GM18507 (cell line): Measurements from ENCODE around the gene ANP32A.

Experiments
- DNase-seq: peaks from one replicate; pipeline ENCODE4 v3.0.0; 2011; ENCODE audit warnings: low read depth; ENCODE audit not compliant: insufficient read length; ENCODE audit errors: extremely low spot score
- FAIRE-seq: peaks from 2 replicates; lab custom pipeline; 2011; peaks lifted over from hg19 to GRCh38; lab: Jason Lieb, UNC

The ANP32A gene

GRCh38 chr15:68787609-68788263 is 33.0 kb downstream of the ANP32A start:
- FAIRE-seq (no peak), DNase-seq (no peak)

GRCh38 chr15:68786753-68787152 is 33.9 kb downstream of the ANP32A start:
- FAIRE-seq = no peak
- DNase-seq = no peak

GRCh38 chr15:68785541-68785940 is 35.2 kb downstream of the ANP32A start:
- FAIRE-seq (no peak), DNase-seq (no peak)

- no peak for FAIRE-seq
- DNase-seq = no peak
Measured at GRCh38 chr15:68784206-68784605, 36.5 kb downstream of the ANP32A start.

GRCh38 chr15:68783226-68784058 is 37.3 kb downstream of the ANP32A start:
- peak; percentile 29 for FAIRE-seq
- DNase-seq = peak; percentile 33

GRCh38 chr15:68782589-68783161 is 38.0 kb downstream of the ANP32A start:
- no peak for DNase-seq
- no peak for FAIRE-seq

GRCh38 chr15:68781766-68782588 is 38.7 kb downstream of the ANP32A start:
- no peak for DNase-seq

GRCh38 chr15:68781217-68781616 is 39.5 kb downstream of the ANP32A start:
- FAIRE-seq (no peak), DNase-seq (no peak)

More at GRCh38 chr15:68781766-68782588, 38.7 kb downstream of the ANP32A start:
- no peak for FAIRE-seq

GRCh38 chr15:68778876-68779275 is 41.8 kb downstream of the ANP32A start:
- DNase-seq (no peak), FAIRE-seq (no peak)

- no peak for DNase-seq
- FAIRE-seq = no peak
Measured at GRCh38 chr15:68776477-68777270, 44.0 kb downstream of the ANP32A start.

- FAIRE-seq (peak; percentile 36), DNase-seq (no peak)
Measured at GRCh38 chr15:68775671-68776476, 44.8 kb downstream of the ANP32A start.

GRCh38 chr15:68775236-68775577 is 45.5 kb downstream of the ANP32A start:
- DNase-seq (no peak), FAIRE-seq (no peak)

GRCh38 chr15:68774521-68775235 is 46.0 kb downstream of the ANP32A start:
- DNase-seq = no peak
- FAIRE-seq = no peak

GRCh38 chr15:68774120-68774519 is 46.6 kb downstream of the ANP32A start:
- no peak for DNase-seq
- no peak for FAIRE-seq

GRCh38 chr15:68773036-68773435 is 47.7 kb downstream of the ANP32A start:
- DNase-seq = no peak
- no peak for FAIRE-seq

GRCh38 chr15:68770216-68770615 is 50.5 kb downstream of the ANP32A start:
- DNase-seq (no peak), FAIRE-seq (no peak)

GRCh38 chr15:68769702-68770101 is 51.0 kb downstream of the ANP32A start:
- DNase-seq (no peak), FAIRE-seq (no peak)

GRCh38 chr15:68768321-68768720 is 52.4 kb downstream of the ANP32A start:
- DNase-seq (no peak), FAIRE-seq (no peak)
